Measurements from ENCODE around the gene MDP1.

- TF ChIP-seq CTCF (conservative IDR thresholded peaks at IDR 0.05 in 1 of 2, IDR thresholded peaks at IDR 0.05 in 1 of 2; ENCODE audit: low read depth in 1 of 2, low read length in 2 of 2) (no peak), EZH2 (IDR thresholded peaks at IDR 0.05; ENCODE audit: low read length, missing control alignments) (no peak)
Observed at GRCh38 chr14:24236689-24237462, 21.0 kb upstream of the MDP1 start.

Data from fibroblast of lung (primary cell).